Ovary (tissue), 9 donors: ENCODE data around the gene TRPT1. TPM values are rescaled to one million over a fixed set of nuclear protein-coding genes. Genes with fewer than 3 reads are reported as not detected.

ENCODE experiments used
- DNase-seq, 5 donors: peaks; one replicate each; pipeline ENCODE4 v3.0.0-alpha.2; 2019 to 2020
- H3K27ac ChIP-seq, 2 donors: fragments of 200-600 bp; one replicate each; pipeline versions ENCODE4 v1.5.1 to v1.8.0; 2019 to 2022
- H3K27me3 ChIP-seq: fragments of 200-600 bp; one replicate; pipeline ENCODE4 v1.8.0; 2022
- H3K36me3 ChIP-seq: fragments of 200-600 bp; sonication (generic); one replicate; pipeline ENCODE4 v1.5.1; 2019
- H3K4me1 ChIP-seq: one replicate; pipeline ENCODE4 v1.8.1; 2013; ENCODE audit warnings: mild to moderate bottlenecking, moderate library complexity; ENCODE audit not compliant: insufficient read depth
- H3K4me3 ChIP-seq: fragments of 200-600 bp; sonication (generic); one replicate; pipeline ENCODE4 v1.5.1; 2017
- H3K9me3 ChIP-seq, 2 donors: fragments of 200-600 bp in 1 of 2; sonication (generic) in 1 of 2; one replicate each; pipeline versions ENCODE4 v1.5.1 to v1.8.1; 2013 to 2019; ENCODE audit warnings: mild to moderate bottlenecking in 1 of 2, moderate library complexity in 1 of 2
- EP300 ChIP-seq: sonication (generic); formaldehyde crosslinking; IDR thresholded peaks from one replicate; pipeline ENCODE4 v1.6.1; 2017; ENCODE audit warnings: antibody characterized with exemption
- POLR2A ChIP-seq: fragments of 450-650 bp; IDR thresholded peaks from one replicate; pipeline ENCODE4 v1.6.1; 2017; ENCODE audit warnings: antibody characterized with exemption, mild to moderate bottlenecking, moderate library complexity
- WGBS, 3 donors: extraction: QIAGEN DNeasy Blood & Tissue Kit in 1 of 3; methylation state at CpG; one replicate each; pipeline versions ENCODE4 v1.1.5 to v1.1.7; 2013 to 2017; 5-methylcytosine and 5-hydroxymethylcytosine counted together
- intact Hi-C, 4 donors: fragments of 100-400 bp; cut with DNase I; formaldehyde crosslinking; loops; one replicate each; pipeline versions ENCODE4 v1.11.0 to v1.15.1; 2022 to 2023
- polyA plus RNA-seq, 2 donors: library from polyadenylated mRNA; stranded (reverse); fragments of 200-250 nt in 1 of 2; fragments of 350-450 nt in 1 of 2; fragmentation: Illumina TruSeq in 1 of 2; extraction: RNeasy Lipid Tissue Mini Kit (QIAGEN cat#74804) in 1 of 2; gene quantifications; one replicate each; pipeline ENCODE4 v1.2.3, GENCODE V29; 2013 to 2014
- total RNA-seq, 7 donors: library from RNA; depleted of rRNA in 2 of 7; stranded (reverse); fragments of >200 nt in 2 of 7; fragmentation: NEBNext Ultra II Directional in 3 of 7; extraction: Animal tissue kit (Norgen Biotek cat#: 25700) in 3 of 7; gene quantifications; one replicate each; pipeline versions ENCODE4 v1.1.0 to v1.2.4, GENCODE V29; 2016 to 2023
- TF ChIP-seq, protein P1 (sequence below), 3 donors: fragments of 450-650 bp in 2 of 3; fragments of 200-600 bp in 1 of 3; IDR thresholded peaks; one replicate each; pipeline versions ENCODE4 v1.5.1 to v1.8.0; 2016 to 2022; ENCODE audit warnings: antibody characterized with exemption in 3 of 3, mild to moderate bottlenecking in 1 of 3
- donor health status: DM: no; HTN: no; CAD: no; lungs with moderate emphysema.
- donor health status: DM: no; HTN: no; CAD: no.
- donor health status: Bipolar disorder and iron deficiency.
- donor health status: DM: yes; HTN: yes; CAD: no.
- donor health status: DM: no; HTN: no; CAD: no.
- donor health status: DM: yes; HTN: yes; CAD: no.

Gene TRPT1
- total and polyA plus RNA-seq, 9 donors: 16.6 to 41.4 (median 32.6) TPM

DNA sequence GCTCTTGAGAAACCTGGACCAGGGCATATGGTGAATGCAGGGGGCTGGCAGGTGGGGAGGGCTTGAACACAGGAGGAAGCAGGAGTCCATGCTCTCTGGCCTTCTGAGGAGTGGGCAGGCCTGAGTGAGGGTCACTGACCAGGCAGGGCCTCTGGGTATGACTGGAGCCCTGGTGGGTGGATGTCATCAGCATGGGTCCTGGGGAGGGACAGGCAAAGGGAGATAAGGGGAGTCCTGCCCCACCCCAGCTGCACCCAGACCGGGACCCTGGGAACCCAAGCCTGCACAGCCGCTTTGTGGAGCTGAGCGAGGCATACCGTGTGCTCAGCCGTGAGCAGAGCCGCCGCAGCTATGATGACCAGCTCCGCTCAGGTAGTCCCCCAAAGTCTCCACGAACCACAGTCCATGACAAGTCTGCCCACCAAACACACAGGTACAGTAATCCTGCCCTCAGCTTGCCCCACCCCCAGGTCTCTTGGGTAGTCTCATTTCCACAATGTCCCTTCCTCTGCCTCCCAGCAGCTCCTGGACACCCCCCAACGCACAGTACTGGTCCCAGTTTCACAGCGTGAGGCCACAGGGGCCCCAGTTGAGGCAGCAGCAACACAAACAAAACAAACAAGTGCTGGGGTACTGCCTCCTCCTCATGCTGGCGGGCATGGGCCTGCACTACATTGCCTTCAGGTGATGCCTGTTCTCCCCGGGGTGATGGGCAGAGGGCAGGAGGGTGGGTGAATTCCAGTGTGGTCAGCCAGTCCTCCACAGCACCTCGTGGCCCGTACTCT lies 6.4 kb upstream of the TRPT1 start:
- Histone ChIP-seq H3K27ac (no peak overlapping the region), H3K4me1 (peaks cover 16% of the 10 kb centered on the region), H3K27me3 (no peaks in the 10 kb centered on the region), H3K9me3 (no peaks in the 10 kb centered on the region), H3K36me3 (no peaks in the 10 kb centered on the region), H3K4me3 (no peak overlapping the region)
- DNase-seq: peak in 2 of 5 donors; percentile 32 to 37
- WGBS, 3 donors: 81 to 88% (median 86%) methylated on average over 13 to 15 of the region's 15 CpGs
- TF ChIP-seq POLR2A (no peak), EP300 (no peak)
- TF ChIP-seq, protein P1, sequence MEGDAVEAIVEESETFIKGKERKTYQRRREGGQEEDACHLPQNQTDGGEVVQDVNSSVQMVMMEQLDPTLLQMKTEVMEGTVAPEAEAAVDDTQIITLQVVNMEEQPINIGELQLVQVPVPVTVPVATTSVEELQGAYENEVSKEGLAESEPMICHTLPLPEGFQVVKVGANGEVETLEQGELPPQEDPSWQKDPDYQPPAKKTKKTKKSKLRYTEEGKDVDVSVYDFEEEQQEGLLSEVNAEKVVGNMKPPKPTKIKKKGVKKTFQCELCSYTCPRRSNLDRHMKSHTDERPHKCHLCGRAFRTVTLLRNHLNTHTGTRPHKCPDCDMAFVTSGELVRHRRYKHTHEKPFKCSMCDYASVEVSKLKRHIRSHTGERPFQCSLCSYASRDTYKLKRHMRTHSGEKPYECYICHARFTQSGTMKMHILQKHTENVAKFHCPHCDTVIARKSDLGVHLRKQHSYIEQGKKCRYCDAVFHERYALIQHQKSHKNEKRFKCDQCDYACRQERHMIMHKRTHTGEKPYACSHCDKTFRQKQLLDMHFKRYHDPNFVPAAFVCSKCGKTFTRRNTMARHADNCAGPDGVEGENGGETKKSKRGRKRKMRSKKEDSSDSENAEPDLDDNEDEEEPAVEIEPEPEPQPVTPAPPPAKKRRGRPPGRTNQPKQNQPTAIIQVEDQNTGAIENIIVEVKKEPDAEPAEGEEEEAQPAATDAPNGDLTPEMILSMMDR (IDR thresholded peaks at IDR 0.05): no peak
- intact Hi-C loops: no loop called here

DNA sequence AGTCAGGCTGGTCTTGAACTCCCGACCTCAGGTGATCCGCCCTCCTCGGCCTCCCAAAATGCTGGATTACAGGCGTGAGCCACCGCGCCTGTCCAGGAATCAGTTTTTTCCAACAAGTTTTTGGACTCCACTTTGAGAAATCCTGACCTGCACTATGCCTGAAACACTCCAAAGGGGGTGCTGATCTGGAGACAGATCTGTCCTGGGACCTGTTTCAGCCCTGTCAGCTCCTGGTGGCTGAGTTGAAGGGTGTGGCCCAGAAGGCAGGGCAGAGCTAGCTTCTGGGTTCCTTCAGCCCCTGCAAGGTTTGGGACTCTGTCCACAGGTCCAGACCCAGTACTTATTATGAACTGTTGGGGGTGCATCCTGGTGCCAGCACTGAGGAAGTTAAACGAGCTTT lies 5.6 kb upstream of the TRPT1 start:
- DNase-seq: peak in 1 of 5 donors; percentile 33
- Histone ChIP-seq H3K4me3 (no peak overlapping the region), H3K27me3 (no peaks in the 10 kb centered on the region), H3K36me3 (no peaks in the 10 kb centered on the region), H3K27ac (no peak overlapping the region), H3K4me1 (peaks cover 25% of the 10 kb centered on the region), H3K9me3 (no peaks in the 10 kb centered on the region)
- TF ChIP-seq, protein P1 (IDR thresholded peaks at IDR 0.05): no peak
- no peak for TF ChIP-seq EP300
- no peak for TF ChIP-seq POLR2A
- WGBS, 3 donors: 86 to 90% (median 90%) methylated on average over 7 of the region's 7 CpGs
- intact Hi-C loops: no loop called here

DNA sequence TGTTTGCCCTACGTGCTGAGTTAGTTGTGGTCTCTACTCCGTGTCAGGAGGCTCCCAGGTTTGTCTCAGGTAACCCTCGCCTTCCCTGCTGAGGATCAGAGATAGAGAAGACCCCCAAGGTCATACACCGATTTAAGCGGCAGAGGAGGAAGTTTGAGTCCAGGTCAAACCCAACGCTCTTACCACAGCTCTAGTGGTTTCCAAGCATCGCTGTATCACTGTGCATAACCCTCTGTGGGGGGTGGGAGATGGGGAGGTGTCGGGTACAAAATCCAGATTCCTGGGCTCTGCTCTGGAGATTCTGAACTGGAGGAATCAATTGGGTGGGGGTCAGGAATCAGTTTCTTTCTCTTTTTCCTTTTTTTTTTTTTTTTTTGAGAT lies 5.0 kb upstream of the TRPT1 start:
- H3K9me3 ChIP-seq: no peaks in the 10 kb centered on the region
- intact Hi-C loops: no loop called here
- H3K36me3 ChIP-seq: no peaks in the 10 kb centered on the region
- DNase-seq: peak in 1 of 5 donors; percentile 37
- TF ChIP-seq POLR2A (no peak), EP300 (no peak)
- TF ChIP-seq, protein P1 (IDR thresholded peaks at IDR 0.05): no peak
- H3K4me3 ChIP-seq: peak overlapping the region; percentile 52
- WGBS, 3 donors: 3 to 7% (median 6%) methylated on average over 8 of the region's 8 CpGs
- peak overlapping the region; percentile 91 to 93 for H3K27ac ChIP-seq
- H3K4me1 ChIP-seq: peaks cover 25% of the 10 kb centered on the region
- no peaks in the 10 kb centered on the region for H3K27me3 ChIP-seq

DNA sequence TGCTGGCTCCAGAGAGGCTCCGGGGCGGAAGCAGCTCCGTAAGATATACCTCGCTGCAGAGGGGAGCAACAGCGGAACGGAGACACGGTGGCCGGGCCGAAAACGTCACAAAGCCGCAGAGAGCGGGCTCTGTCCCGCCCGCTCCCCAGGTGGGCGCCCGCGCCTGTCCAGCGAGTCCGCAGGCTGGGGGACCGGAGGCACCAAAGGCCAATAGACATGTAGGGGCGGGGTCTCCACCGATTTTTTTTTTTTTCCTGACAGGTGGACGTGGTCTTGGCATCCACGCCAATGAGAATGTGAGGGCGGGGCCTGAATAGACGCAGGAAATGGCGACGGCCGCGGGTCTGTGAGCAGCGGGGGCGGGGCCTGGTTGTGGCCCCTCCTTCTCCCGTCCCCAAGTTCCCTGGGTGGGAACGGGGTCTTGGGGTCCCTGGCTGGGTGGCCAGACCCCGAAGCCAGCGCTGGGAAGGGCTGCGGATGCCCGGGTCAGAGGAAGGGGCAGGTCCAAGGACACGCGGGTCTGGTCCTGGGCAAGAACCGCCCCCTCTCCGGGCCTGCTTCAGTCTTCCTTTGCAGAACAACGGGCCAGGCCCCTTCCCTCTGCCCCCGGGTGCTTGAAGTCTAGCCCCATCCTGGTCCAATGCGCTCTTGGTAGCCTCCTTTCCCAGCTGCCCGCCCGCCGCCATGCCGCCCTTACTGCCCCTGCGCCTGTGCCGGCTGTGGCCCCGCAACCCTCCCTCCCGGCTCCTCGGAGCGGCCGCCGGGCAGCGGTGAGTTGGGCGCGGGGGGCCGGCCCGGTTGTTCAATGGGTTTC lies 4.4 kb upstream of the TRPT1 start, which contains the start of gene DNAJC4:
Gene DNAJC4 (plus strand): TSS at position 378 of the 814 bp plus-strand sequence. CDS start 307 bp downstream, at position 685.
- TF ChIP-seq, protein P1 (IDR thresholded peaks at IDR 0.05): no peak
- TF ChIP-seq POLR2A (peak; percentile 59), EP300 (no peak)
- peak within 1 kb of the TSS; percentile 52 for H3K4me3 ChIP-seq
- H3K27ac ChIP-seq: peak within 1 kb of the TSS; percentile 91 to 93
- peak; percentile 92 to 95 (median 94) for DNase-seq
- no peaks in the 10 kb centered on the region for H3K27me3 ChIP-seq
- WGBS, 3 donors: 0 to 1% (median 0%) methylated on average over 59 to 62 of the region's 62 CpGs
- H3K9me3 ChIP-seq: no peaks in the 10 kb centered on the region
- H3K4me1 ChIP-seq: peaks cover 27% of the 10 kb centered on the region
- intact Hi-C loops: no loop called here
- no peaks in the 10 kb centered on the region for H3K36me3 ChIP-seq
